Adipose tissue (tissue), 3 donors: ENCODE measurements around the gene TENT5A. TPM values are rescaled to one million over a fixed set of nuclear protein-coding genes. Genes with fewer than 3 reads are reported as not detected.
"Not testable (repeated sequence)": the region's sequence is repeated elsewhere in the genome, so short reads cannot be mapped to it uniquely, and the experiment has no call there.

Experiments
- H3K27ac ChIP-seq: one replicate; pipeline ENCODE4 v1.5.1; 2013; ENCODE audit warnings: low read depth, low read length
- WGBS, 3 donors: extraction: QIAGEN DNeasy Blood & Tissue Kit; methylation state at CpG; one replicate each; pipeline ENCODE4 v1.1.7; 2013; 5-methylcytosine and 5-hydroxymethylcytosine counted together
- polyA plus RNA-seq, 3 donors: library from polyadenylated mRNA; stranded (reverse); fragments of 200-250 nt; gene quantifications; one replicate each; pipeline ENCODE4 v1.2.3, GENCODE V29; 2013
- donor health status: healthy with polysubstance abuse.
- donor health status: Bipolar disorder and iron deficiency.
- donor health status: healthy.

The TENT5A gene
- polyA plus RNA-seq, 3 donors, result 2.0 to 14.4 (median 7.8) TPM

- WGBS, 3 donors, result 14% methylated on average over 43 of the region's 43 CpGs
- H3K27ac ChIP-seq, result peak overlapping the region; percentile 93
Measured at GRCh38 chr6:81753711-81754577, 1.5 kb upstream of the TENT5A start.

DNA sequence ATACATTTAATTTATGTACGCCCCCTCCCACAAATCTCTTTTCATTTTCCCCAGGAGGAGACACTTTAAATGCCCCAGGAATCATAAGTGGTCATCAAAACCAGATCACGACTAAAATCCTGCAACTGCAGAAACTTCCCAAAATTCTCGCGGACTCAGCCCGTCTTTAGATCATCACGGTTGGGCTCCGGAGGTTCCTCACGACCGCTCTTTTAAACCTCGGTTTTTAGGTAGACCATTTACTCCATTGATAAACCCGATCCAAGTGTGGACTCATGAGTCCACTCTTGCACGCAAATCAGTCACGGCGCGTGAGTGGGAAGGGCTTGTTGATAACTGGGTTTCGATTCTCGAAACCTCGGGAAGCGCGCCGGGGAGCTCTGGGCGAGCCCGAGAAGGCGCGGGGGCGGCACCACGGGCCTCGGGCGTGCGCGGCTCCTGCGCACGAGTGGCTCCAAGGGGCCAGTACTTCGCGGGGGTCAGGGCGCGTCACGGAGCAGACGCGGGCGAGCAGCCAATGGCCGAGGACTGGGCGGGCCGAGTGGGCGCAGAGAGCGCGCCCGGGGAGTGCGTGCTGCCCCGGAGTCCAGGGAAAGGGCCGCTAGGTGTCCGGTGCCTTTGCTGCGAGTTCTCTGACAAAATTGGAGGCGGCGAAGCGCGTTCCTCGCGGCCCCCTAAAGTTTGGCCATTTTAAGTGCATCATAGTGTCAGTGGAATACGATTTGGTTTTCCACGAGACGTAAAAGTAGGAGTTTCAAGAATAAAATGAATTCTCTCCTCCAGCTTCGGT, 635 bp upstream of the TENT5A start:
- 0 to 1% (median 0%) methylated on average over 63 of the region's 63 CpGs for WGBS, 3 donors
- H3K27ac ChIP-seq, result peak overlapping the region; percentile 93

DNA sequence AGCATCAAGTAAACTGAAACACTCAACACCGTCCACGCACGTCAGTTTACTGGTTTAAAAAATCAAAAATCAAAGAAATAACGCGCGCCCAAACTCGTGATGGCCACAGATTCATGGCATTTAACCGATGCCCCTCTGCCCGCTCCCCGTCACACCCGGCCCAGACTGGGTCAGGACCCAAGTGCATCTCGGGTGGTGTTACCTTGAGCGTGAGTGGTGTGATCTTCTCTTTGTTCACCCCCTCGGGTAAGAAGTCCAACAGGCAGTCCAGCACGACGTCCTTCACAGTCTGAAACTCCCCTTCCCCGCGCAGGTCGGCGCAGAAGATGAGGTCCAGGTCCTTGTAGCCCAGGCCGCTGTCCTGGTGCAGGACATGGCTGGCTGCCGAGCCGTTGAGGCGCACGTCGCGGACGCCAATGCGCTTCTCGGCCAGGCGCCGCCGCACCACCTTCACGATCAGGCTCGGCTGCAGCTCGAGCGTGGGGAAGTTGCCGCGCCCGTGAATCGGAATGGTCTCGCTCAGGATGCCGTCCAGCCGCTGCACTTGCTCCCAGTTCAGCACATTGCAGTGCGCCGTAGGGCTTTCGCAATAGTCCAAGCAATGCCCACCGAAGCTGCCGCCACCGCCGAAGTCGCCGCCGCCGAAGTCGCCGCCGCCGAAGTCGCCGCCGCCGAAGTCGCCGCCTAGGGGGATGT, 945 bp downstream of the TENT5A start:
- WGBS, 3 donors, result 5 to 6% (median 6%) methylated on average over 65 of the region's 65 CpGs

DNA sequence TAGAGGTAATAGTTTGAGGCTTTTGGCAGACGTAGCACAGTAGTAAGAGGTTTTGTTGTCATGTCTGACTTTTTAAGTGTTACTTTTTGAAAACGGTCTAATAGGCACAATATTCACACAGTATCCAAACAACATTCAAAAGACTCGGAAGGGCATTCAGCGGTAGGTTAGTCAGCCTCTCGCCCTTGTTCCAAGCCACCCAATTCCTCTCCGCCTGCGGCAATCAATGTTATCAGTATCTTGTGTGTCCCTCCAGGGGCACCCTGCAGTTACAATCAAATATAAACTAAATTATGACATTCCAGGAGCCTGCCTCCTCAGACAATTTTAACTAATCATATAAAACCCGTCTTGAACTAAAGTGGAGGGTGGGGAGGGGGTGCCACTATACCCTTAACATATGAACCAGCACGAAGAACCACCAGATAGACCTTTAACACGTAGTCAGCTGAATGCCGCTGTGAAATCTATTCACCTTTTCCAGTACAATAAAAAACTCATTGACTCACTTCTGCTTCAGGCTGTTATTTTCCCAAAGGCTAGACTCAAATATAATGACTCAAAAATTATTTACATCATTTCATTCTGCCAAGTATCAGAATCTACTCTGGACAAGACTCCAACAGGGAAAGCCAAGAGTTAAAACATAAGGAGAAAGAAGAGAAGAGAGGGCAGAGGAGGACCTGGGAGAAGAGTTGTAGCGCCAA, 1.6 kb downstream of the TENT5A start:
- no peak overlapping the region for H3K27ac ChIP-seq
- 24 to 42% (median 28%) methylated on average over 12 of the region's 12 CpGs for WGBS, 3 donors

More for the DNA sequence above, 945 bp downstream of the TENT5A start:
- peak overlapping the region; percentile 86 for H3K27ac ChIP-seq

DNA sequence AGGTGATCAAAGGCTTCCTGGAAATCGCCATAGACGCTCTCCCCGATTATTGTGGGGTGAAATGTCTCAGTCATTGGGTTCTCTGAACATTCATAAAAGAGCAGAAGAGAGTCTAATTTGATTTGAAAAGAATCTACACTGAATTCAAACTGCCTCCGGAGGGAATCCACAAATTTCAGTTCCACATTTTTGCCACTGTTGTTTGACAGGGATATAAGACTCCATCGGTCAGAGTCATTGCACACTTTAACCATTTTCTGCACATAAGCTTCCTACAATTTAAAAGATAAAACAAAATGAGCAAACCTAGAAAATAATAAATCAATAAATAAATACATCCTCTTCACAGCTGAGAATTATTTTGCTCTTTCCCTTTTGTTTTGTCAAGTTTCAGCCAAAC, 2.3 kb downstream of the TENT5A start:
- no peak overlapping the region for H3K27ac ChIP-seq
- WGBS, 3 donors, result 29 to 75% (median 36%) methylated on average over 5 of the region's 5 CpGs

DNA sequence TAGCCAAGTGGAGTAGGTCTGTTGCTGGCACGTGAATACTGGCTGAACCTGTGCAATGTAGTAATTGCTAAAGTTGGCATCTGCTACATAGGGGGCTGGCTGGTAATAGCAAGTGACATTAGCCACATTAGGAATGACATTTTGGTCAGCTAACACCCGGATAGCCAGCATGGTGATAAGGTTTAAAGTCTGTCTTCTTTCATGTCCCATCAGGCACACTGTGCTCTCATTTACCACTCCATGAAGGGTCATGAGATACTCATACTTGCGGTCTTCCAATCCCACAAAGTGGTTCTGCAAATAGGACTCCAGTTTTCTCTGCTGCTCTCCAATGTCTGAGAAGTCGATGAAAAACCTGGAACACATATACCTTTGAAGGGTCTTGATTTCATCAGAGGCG, 2.8 kb downstream of the TENT5A start:
- 39 to 72% (median 44%) methylated on average over 5 of the region's 5 CpGs for WGBS, 3 donors
- H3K27ac ChIP-seq, result no peak overlapping the region

DNA sequence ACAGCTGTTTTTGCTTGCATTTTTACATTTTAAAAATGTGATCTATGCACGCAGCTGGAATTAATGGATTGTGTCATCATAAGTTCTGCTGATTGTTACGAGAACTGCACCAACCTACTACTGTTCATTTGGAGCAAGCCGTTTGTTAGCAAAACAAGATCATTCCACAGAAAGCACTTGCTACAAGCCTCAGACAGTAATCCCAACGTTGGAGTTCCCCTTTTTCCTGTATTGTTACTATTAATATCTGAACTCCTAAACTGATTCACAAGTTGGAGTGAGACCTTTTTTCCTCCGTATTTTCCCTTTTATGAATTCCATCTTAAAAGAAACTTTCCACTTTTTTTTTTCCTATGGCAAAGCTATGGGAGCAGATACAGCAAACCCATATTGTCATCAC, 3.5 kb downstream of the TENT5A start:
- WGBS, 3 donors, result 13 to 54% (median 15%) methylated on average over 5 of the region's 5 CpGs
- H3K27ac ChIP-seq, result no peak overlapping the region

DNA sequence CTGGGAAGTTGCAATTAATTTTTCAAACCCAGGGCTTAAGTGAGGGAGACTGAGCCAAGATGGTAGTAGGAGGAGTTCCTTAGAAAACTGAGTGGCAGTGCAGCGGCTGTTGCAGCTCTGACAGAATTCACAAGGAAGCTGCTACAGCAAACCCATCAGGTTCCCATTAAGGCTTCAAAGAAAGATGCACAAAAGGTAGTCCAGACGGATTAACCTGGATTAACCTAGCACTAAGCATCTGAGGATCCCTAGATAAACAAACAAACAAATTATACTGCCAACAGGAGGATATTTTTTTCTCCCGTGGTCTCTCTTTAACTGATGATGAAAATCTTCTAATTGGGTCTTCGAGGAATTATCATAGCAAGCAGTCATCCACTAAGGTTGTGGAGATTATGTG, 5.2 kb downstream of the TENT5A start:
- 61 to 74% (median 62%) methylated on average over 4 of the region's 4 CpGs for WGBS, 3 donors
- H3K27ac ChIP-seq, result no peak overlapping the region

DNA sequence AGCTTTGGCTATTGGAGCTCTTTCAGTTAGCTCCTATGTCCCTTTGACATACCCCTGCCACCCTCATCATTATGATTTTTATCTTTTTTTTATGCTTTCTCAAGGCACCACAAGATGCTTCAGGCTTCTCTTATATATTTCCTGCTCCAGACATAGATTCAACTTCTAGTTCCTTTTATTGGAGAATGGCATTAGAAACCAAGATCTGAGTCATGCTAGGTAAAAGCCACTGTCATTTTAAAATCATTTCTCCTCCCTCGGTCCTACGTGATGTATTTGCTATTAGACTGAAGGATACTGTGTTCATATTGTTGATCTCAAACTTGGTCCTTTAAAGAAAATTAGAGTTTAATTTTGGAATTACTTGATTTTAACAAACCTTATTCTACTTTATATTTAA, 8.3 kb downstream of the TENT5A start:
- H3K27ac ChIP-seq, result no peak overlapping the region

DNA sequence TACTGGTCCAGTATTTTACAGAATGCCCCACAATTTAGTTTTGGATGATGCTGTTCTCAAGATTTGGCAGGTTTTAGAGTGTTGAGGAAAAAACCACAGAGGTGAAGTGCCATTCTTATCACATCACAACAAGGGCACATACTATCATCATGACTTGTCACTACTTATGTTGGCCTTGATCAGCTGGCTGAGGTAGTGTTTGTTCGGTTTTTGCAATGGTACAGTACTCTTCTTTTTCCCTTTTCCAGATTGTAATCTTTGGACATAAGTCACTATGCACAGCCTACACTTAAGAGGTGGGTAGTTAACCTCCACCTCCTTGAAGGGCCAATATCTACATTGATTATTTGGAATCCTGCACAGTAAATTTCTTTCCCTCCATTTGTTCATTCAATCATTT, 8.8 kb downstream of the TENT5A start:
- H3K27ac ChIP-seq, result no peak overlapping the region
- 39 to 82% (median 80%) methylated on average over 1 of the region's 1 CpG for WGBS, 3 donors

More for the DNA sequence above, 8.3 kb downstream of the TENT5A start:
- 38 to 68% (median 45%) methylated on average over 2 of the region's 2 CpGs for WGBS, 3 donors

GRCh38 chr6:81741689-81742088, 10.8 kb downstream of the TENT5A start:
- H3K27ac ChIP-seq, result no peak overlapping the region
- 52 to 96% (median 91%) methylated on average over 2 of the region's 2 CpGs for WGBS, 3 donors

DNA sequence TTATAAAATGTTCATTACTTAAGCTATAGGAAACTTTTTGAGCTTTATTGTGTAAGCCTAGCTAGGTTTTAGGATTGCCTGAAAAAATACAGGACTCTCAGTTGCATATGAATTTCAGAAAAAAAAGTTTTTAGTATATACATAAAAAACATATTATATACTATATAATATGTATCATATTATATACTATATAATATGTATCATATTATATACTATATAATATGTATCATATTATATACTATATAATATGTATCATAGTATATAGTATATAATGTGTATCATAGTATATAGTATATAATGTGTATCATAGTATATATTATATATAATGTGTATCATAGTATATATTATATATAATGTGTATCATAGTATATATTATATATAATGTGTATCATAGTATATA, 11.9 kb downstream of the TENT5A start:
- H3K27ac ChIP-seq, result not testable (repeated sequence)

GRCh38 chr6:81739230-81740195, 13.0 kb downstream of the TENT5A start:
- WGBS, 3 donors, result 83 to 92% (median 92%) methylated on average over 6 of the region's 6 CpGs

GRCh38 chr6:81736428-81736827, 16.1 kb downstream of the TENT5A start:
- H3K27ac ChIP-seq, result no peak overlapping the region

More at GRCh38 chr6:81739230-81740195, 13.0 kb downstream of the TENT5A start:
- no peak overlapping the region for H3K27ac ChIP-seq

- 76 to 84% (median 83%) methylated on average over 1 of the region's 1 CpG for WGBS, 3 donors
- no peak overlapping the region for H3K27ac ChIP-seq
Measured at GRCh38 chr6:81735756-81736380, 16.6 kb downstream of the TENT5A start.

- 93 to 98% (median 95%) methylated on average over 2 of the region's 2 CpGs for WGBS, 3 donors
- no peak overlapping the region for H3K27ac ChIP-seq
Measured at GRCh38 chr6:81734500-81735150, 17.9 kb downstream of the TENT5A start.
